ENCODE measurements around the gene SLC25A38.

SLC25A38 gene, protein sequence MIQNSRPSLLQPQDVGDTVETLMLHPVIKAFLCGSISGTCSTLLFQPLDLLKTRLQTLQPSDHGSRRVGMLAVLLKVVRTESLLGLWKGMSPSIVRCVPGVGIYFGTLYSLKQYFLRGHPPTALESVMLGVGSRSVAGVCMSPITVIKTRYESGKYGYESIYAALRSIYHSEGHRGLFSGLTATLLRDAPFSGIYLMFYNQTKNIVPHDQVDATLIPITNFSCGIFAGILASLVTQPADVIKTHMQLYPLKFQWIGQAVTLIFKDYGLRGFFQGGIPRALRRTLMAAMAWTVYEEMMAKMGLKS

DNA sequence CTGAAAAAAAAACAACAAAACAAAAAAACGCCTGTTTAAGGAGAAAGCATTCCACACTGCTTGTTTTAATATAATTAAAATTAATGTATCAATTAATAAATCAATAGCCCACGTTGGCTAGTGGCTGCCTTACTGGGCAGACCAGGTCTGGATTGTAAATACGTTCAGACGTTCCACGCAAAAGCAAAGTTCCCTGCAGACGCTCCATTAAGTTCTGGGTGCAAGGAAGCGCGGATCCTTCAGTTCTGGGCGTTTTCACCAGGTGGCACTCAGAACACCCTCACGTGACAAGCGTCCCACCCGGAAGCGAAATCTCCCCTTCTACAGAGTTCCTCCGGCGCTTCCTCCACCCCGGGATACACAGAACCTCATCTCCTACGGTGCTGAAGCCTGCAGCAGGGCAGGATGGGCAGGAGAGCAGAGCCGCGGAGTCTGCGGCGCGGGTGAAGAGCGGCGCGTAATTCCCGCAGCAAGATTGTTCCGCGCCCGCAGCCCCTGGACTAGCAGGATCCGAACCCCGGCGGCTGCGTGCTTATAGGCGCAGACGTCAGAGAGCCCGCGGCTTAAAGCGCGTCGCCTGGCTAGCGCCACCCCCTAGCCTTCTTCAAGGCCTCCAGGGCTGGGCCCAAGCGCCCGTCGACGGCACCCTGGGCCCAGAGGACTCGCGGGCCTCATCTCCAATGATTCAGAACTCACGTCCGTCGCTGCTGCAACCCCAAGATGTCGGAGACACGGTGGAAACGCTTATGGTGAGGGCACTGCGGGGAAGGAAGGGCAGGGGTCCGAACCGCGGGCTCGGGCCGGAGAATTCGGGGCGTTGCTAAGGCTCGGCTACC is at the start of gene SLC25A38:
SLC25A38 (plus strand) TSS at position 326 of the 836 bp plus-strand sequence; CDS start at position 681, 355 bp downstream.
- Histone ChIP-seq H3K27ac (ENCODE audit: low read depth, low read length) (peak within 1 kb of the TSS; percentile 92), H3K36me3 (ENCODE audit: control insufficient read depth, insufficient read depth, low read length) (no peaks in the 10 kb centered on the region), H3K9ac (ENCODE audit: low read length) (peak within 1 kb of the TSS; percentile 84), H3K4me3 (ENCODE audit: low read length) (peak within 1 kb of the TSS; percentile 92), H3K4me1 (ENCODE audit: control insufficient read depth, insufficient read depth, low read length) (peaks cover 4% of the 10 kb centered on the region), H3K27me3 (ENCODE audit: control insufficient read depth, insufficient read depth, low read length) (no peaks in the 10 kb centered on the region)

DNA sequence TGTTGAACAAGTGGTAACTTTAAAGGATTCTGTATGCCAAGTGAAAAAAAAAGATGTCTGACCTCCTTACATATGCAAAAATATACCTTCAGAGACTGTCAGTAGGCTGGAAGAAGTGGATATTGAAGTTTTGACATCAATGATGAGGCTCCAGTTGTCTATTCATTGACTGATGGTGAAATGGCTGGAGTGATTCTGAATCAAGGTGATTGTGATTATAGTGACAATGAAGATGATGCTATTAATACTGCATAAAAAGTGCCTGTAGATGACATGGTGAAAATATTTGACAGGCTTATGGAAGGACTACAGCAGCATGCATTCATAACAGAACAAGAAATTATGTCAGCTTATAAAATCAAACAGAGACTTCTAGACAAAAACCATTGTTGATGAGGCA is 49.6 kb upstream of the SLC25A38 start:
- Histone ChIP-seq H3K4me3 (ENCODE audit: low read length) (no peak overlapping the region), H3K27me3 (ENCODE audit: control insufficient read depth, insufficient read depth, low read length) (no peaks in the 10 kb centered on the region), H3K27ac (ENCODE audit: low read depth, low read length) (no peak overlapping the region), H3K36me3 (ENCODE audit: control insufficient read depth, insufficient read depth, low read length) (no peaks in the 10 kb centered on the region), H3K9ac (ENCODE audit: low read length) (no peak overlapping the region), H3K4me1 (ENCODE audit: control insufficient read depth, insufficient read depth, low read length) (no peaks in the 10 kb centered on the region)

DNA sequence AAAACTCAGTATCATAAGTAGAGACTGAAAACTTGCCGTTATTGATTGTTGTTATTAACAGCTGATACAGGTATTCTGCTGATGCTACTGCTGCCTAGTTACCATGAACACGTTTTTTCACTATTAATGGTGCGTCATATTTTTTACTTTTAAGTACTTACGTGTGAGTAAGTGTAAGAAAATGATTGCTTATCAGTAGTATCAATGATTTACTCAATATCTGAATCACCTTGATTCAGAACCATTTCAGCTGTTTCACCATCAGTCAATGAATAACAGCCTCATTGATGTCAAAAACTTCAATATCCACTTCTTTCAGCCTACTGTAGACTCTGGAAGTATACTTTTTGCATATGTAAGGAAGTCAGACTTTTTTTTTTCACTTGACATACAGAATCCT is 49.0 kb upstream of the SLC25A38 start:
- H3K9ac ChIP-seq (ENCODE audit: low read length) = no peak overlapping the region
- H3K4me3 ChIP-seq (ENCODE audit: low read length) = no peak overlapping the region
- H3K36me3 ChIP-seq (ENCODE audit: control insufficient read depth, insufficient read depth, low read length) = no peaks in the 10 kb centered on the region
- no peaks in the 10 kb centered on the region for H3K4me1 ChIP-seq (ENCODE audit: control insufficient read depth, insufficient read depth, low read length)
- H3K27ac ChIP-seq (ENCODE audit: low read depth, low read length) = no peak overlapping the region
- H3K27me3 ChIP-seq (ENCODE audit: control insufficient read depth, insufficient read depth, low read length) = no peaks in the 10 kb centered on the region

DNA sequence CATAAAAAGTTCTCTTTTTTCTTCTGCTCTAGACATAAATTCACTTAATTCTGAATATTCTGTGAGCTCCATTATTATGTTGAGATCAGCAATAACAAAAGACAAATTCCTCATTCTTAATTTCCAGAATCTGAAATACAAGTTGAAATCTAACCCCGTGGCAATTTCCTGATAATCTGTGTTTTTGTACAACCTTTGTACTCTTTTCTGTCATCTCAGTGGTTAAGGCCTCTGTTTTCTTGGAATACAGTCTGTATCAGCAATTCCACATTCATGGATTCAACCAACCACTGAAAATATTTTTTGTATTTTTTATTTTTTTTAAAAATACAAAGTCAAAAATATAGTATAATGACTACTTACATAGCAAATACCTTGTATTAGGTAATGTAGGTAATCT is 45.0 kb upstream of the SLC25A38 start:
- Histone ChIP-seq H3K4me1 (ENCODE audit: control insufficient read depth, insufficient read depth, low read length) (no peaks in the 10 kb centered on the region), H3K27ac (ENCODE audit: low read depth, low read length) (no peak overlapping the region), H3K27me3 (ENCODE audit: control insufficient read depth, insufficient read depth, low read length) (no peaks in the 10 kb centered on the region), H3K9ac (ENCODE audit: low read length) (no peak overlapping the region), H3K36me3 (ENCODE audit: control insufficient read depth, insufficient read depth, low read length) (no peaks in the 10 kb centered on the region), H3K4me3 (ENCODE audit: low read length) (no peak overlapping the region)

DNA sequence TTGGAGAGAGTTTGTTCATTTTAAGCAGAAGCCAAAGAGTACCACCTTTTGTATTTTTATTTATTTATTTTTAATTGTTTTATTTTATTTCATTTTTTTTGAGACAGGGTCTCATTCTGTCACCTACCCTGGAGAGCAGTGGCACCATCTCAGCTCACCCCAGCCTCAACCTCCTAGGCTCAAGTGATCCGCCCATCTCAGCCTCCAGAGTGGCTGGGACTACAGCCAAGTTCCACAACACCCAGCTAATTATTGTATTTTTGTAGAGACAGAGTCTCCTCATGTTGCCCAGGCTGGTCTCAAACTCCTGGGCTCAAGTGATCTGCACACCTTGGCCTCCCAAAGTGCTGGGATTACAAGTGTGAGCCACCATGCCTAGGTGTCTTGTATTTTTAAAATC is 44.1 kb upstream of the SLC25A38 start:
- no peak overlapping the region for H3K9ac ChIP-seq (ENCODE audit: low read length)
- H3K4me3 ChIP-seq (ENCODE audit: low read length) = no peak overlapping the region
- H3K27me3 ChIP-seq (ENCODE audit: control insufficient read depth, insufficient read depth, low read length) = no peaks in the 10 kb centered on the region
- H3K4me1 ChIP-seq (ENCODE audit: control insufficient read depth, insufficient read depth, low read length) = no peaks in the 10 kb centered on the region
- no peak overlapping the region for H3K27ac ChIP-seq (ENCODE audit: low read depth, low read length)
- no peaks in the 10 kb centered on the region for H3K36me3 ChIP-seq (ENCODE audit: control insufficient read depth, insufficient read depth, low read length)

DNA sequence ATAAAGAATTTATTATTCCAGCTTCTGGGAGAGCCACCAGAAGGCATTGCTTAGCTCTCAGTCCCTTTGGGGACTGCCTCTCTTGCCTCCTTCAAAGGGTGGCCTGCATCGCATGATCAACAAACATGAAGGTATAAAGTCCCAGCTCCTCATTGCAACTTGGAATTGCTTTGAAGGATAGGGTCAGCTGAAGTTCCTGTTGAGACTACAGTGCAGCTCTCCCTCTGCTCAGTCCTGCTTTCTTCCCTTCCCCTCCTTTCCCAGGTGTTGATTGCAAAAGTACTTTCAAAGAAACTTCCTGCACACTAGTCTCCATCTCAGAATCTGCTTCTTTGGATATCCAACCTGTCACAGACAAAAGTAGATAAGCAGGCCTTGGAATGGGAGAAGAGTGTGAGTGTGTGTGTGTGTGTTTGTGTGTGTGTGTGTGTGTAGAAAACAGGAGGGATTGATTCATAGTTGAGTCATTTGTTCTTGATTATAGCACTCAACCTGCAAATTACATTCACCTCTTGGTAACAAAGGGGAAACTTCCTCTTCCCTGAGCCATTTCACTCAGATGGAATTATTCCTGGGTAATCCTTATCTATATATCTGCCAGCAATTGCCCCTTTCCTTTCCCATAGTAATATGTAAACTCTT is 40.0 kb upstream of the SLC25A38 start:
- Histone ChIP-seq H3K4me1 (ENCODE audit: control insufficient read depth, insufficient read depth, low read length) (no peaks in the 10 kb centered on the region), H3K36me3 (ENCODE audit: control insufficient read depth, insufficient read depth, low read length) (no peaks in the 10 kb centered on the region), H3K27me3 (ENCODE audit: control insufficient read depth, insufficient read depth, low read length) (no peaks in the 10 kb centered on the region), H3K9ac (ENCODE audit: low read length) (no peak overlapping the region), H3K4me3 (ENCODE audit: low read length) (no peak overlapping the region), H3K27ac (ENCODE audit: low read depth, low read length) (no peak overlapping the region)

DNA sequence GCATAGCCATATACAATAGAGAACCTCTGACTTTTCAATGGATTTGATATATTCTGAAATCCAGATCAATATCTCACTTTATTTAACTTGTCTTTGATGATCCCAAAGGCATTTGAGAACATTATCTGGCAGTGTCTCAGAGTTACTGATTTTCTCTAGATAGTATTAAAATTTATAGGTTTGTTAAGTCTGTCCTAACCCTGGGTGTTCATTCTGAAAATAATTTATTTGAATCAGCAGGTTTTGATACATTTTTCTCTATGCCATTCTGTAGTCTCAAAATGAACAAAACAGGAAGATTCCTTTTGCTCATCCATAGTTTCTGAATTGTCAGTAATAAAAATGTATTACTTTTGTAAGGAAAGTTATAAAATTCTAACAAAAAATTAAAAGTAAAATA is 39.4 kb upstream of the SLC25A38 start:
- no peaks in the 10 kb centered on the region for H3K36me3 ChIP-seq (ENCODE audit: control insufficient read depth, insufficient read depth, low read length)
- H3K27ac ChIP-seq (ENCODE audit: low read depth, low read length) = no peak overlapping the region
- no peak overlapping the region for H3K4me3 ChIP-seq (ENCODE audit: low read length)
- no peak overlapping the region for H3K9ac ChIP-seq (ENCODE audit: low read length)
- no peaks in the 10 kb centered on the region for H3K4me1 ChIP-seq (ENCODE audit: control insufficient read depth, insufficient read depth, low read length)
- H3K27me3 ChIP-seq (ENCODE audit: control insufficient read depth, insufficient read depth, low read length) = no peaks in the 10 kb centered on the region

DNA sequence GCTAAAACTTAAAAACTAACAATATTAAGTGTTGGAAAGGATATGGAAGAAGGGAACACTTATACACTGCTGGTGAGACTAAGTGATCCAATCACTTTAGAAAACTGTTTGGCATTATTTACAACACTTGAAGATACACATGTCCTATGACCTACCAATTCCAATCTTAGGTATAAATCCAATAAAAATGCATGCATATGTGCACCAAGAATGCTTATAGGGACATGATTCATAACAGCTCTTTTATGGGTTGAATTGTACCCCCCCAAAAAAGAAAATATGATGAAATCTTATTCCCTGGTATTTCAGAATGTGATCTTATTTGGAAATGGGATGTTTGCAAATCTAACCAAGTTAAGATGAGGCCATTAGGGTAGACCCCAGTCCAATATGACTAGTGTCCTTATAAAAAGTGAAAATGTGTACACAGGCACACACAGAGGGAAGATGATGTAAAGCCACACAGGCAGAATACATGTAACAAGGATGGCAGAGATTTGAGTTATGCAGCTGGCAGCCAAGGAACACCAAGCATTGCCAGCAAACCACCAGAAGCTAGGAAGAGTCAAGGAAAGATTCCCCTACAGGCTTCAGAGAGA is 38.3 kb upstream of the SLC25A38 start:
- no peaks in the 10 kb centered on the region for H3K4me1 ChIP-seq (ENCODE audit: control insufficient read depth, insufficient read depth, low read length)
- no peak overlapping the region for H3K27ac ChIP-seq (ENCODE audit: low read depth, low read length)
- H3K4me3 ChIP-seq (ENCODE audit: low read length) = no peak overlapping the region
- H3K27me3 ChIP-seq (ENCODE audit: control insufficient read depth, insufficient read depth, low read length) = no peaks in the 10 kb centered on the region
- no peak overlapping the region for H3K9ac ChIP-seq (ENCODE audit: low read length)
- H3K36me3 ChIP-seq (ENCODE audit: control insufficient read depth, insufficient read depth, low read length) = no peaks in the 10 kb centered on the region

DNA sequence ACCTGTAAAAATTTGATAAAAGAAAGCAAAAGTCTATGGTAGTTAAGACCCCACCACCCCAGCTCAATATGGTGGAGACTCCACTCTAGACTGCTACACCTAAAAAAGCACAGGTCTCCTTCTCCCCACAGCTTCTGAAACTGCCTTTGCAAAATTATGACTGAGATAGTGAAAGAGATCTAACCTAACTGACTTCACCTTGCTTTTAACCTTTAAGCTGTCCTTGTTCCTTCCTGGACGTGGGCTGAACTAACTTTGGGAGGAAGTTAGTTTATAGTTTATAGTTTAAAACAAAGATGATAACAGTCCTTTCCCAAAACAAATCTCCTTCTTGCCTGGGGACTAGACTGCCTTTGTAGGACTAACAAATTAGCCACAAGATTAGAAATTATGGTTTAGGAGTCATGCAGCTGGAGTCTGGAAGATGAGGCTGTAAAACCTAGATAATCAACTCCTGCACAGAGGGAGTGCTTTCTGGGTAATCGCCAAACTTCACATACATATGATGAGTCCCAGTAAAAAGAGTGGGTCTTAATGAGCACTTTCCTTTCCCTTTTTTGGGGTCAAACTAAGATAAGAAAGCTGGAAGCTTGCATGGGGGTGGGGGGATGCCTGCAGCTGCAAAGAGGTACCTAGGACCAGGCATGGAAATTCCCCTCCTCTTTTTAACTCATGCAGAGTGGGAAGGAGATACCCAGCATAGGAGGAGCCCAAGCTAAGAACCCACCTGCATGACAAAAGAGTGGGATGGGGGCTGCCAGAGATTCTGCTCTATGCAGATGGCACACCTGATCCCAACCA is 36.2 kb upstream of the SLC25A38 start:
- Histone ChIP-seq H3K4me3 (ENCODE audit: low read length) (no peak overlapping the region), H3K27ac (ENCODE audit: low read depth, low read length) (no peak overlapping the region), H3K27me3 (ENCODE audit: control insufficient read depth, insufficient read depth, low read length) (no peaks in the 10 kb centered on the region), H3K4me1 (ENCODE audit: control insufficient read depth, insufficient read depth, low read length) (no peaks in the 10 kb centered on the region), H3K36me3 (ENCODE audit: control insufficient read depth, insufficient read depth, low read length) (no peaks in the 10 kb centered on the region), H3K9ac (ENCODE audit: low read length) (no peak overlapping the region)

DNA sequence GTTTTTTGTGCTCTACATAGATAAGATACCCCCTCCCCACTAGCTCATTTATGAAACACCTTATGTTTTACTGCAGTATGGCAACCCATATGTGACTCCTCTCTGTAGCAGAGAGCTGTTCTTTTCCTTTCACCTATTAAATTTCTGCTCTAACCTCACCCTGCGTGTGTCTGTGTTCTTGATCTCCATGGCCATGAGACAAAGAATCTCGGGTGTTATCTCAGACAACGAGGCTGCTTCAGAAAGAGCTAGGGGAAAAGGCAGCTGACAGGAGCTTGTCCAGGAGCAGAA is 35.6 kb upstream of the SLC25A38 start:
- Histone ChIP-seq H3K9ac (ENCODE audit: low read length) (no peak overlapping the region), H3K4me1 (ENCODE audit: control insufficient read depth, insufficient read depth, low read length) (no peaks in the 10 kb centered on the region), H3K36me3 (ENCODE audit: control insufficient read depth, insufficient read depth, low read length) (no peaks in the 10 kb centered on the region), H3K27ac (ENCODE audit: low read depth, low read length) (no peak overlapping the region), H3K27me3 (ENCODE audit: control insufficient read depth, insufficient read depth, low read length) (no peaks in the 10 kb centered on the region), H3K4me3 (ENCODE audit: low read length) (no peak overlapping the region)

DNA sequence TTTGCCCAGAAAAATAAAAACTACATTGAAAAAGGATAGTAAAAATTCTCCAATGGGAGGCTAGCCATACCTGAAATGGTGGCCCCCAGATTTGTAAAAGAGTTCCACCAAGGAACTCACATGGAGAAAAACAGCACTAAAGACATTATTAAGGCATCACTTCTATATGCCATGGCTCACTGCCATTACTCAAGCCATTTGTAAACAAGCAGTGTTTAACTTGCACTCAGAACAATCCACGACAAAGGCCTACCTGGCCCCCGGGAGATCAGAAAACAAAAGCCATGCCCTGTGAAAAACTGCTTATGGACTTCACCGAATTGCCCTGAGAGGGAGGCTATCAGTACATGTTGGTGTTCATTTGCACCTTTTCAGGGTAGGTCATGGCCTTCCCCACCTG is 34.1 kb upstream of the SLC25A38 start:
- Histone ChIP-seq H3K4me1 (ENCODE audit: control insufficient read depth, insufficient read depth, low read length) (no peaks in the 10 kb centered on the region), H3K27ac (ENCODE audit: low read depth, low read length) (no peak overlapping the region), H3K36me3 (ENCODE audit: control insufficient read depth, insufficient read depth, low read length) (no peaks in the 10 kb centered on the region), H3K9ac (ENCODE audit: low read length) (no peak overlapping the region), H3K4me3 (ENCODE audit: low read length) (no peak overlapping the region), H3K27me3 (ENCODE audit: control insufficient read depth, insufficient read depth, low read length) (no peaks in the 10 kb centered on the region)

DNA sequence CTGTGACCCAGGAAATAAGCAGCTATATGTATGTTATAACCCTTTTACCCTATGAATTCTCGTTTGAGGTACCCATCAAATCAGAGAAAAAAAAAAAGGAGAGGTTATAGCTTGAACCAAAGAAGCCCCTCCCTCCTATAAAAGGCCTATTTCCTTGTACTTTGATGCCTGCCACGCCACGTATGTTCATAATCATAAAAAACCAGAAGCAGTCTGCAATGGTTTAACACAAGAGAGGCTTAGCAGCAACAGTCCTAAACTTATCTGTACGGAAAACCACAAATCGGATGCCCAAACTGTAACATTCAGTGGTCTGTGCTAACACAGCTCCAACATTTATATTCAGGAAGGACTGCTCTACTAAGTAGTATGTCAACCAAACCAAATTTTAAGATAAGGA is 32.5 kb upstream of the SLC25A38 start:
- Histone ChIP-seq H3K9ac (ENCODE audit: low read length) (no peak overlapping the region), H3K4me3 (ENCODE audit: low read length) (no peak overlapping the region), H3K27ac (ENCODE audit: low read depth, low read length) (no peak overlapping the region), H3K27me3 (ENCODE audit: control insufficient read depth, insufficient read depth, low read length) (no peaks in the 10 kb centered on the region), H3K36me3 (ENCODE audit: control insufficient read depth, insufficient read depth, low read length) (no peaks in the 10 kb centered on the region), H3K4me1 (ENCODE audit: control insufficient read depth, insufficient read depth, low read length) (no peaks in the 10 kb centered on the region)

Data from rectal smooth muscle tissue (tissue), 1 donor.